Measurements from ENCODE around the gene HECW1.
A peak's percentile ranks its signal among the peaks of the same experiment; 100 is the strongest.
"Not testable (repeated sequence)": the region's sequence is repeated elsewhere in the genome, so short reads cannot be mapped to it uniquely, and the experiment has no call there.

The HECW1 gene

DNA sequence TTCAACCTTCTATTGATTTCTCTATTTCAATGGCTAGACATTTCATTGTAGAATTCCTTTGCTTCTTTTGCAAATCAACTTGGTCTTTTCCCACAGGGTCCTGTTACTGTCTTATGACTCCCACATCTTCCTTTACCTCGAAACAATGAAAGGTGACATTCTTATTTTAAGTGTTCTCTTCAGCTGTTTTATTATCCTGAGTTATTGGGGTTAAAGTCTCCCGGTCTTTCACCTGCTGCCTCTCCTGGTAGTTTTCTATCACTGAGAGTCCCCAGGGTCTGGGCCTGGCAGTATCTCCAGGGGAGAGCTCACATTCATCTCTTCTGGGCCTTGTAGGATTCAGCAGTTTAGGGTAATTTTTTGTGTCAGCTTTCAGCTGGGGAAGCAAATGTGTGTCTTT lies 95.8 kb downstream of the HECW1 start:
- no peak for DNase-seq (ENCODE audit: low spot score)

DNA sequence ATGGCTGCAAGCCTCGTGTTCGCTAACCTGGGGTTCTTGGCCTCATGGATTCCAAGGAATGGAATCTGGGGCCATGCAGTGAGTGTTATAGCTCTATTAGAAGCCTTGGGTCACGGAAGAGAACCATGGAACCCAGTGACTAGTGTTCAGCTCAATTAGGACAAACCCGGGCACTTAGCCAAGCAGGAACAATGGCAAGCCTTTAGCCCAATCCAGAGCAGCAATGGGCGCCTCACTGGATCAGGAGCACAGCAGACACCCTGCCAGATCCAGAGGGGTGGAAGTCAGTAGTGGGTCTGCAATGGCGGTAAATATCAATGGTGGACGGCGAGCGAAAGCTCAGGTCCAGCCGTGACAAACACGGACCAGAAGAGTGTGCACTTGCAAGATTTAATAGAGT lies 98.1 kb downstream of the HECW1 start:
- not testable (repeated sequence) for DNase-seq (ENCODE audit: low spot score)

DNA sequence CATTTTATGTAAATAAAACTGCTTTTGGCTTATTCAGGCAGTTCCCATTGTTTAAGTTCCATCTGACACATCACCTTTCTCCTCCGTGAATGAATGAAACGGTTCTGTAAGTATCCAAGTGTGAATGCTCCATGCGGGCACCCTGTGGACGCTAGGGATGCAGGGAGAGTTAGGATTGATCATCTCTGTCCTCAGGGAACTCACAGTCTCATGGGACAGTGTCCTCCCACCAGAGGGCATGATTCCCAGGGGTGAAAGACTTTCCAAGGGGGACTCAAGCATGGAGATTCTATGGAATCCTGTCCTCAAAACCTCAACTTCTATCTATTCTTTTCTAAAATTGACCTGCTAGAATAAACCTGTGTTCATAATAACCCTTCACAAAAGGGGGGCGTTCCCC lies 98.8 kb downstream of the HECW1 start:
- DNase-seq (ENCODE audit: low spot score) = no peak

DNA sequence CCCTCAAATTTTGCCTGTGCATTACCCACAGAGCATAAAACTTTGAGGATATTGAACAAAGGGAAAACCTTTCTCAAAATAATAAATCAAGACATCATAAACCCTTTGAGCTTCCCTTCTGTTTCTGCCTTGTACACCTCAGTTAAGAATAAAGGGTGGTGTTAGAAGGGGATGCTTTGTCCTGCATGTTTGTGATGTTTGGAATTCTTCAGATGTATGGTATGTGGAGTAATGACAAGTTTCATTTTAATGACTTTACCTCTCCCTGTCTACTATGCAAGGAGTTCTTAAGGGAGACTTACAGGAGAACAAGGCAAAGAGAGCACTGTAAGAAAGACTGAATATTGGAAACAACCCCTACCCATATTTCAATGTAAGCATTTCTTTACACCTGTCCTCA lies 99.2 kb downstream of the HECW1 start:
- DNase-seq (ENCODE audit: low spot score) = no peak

DNA sequence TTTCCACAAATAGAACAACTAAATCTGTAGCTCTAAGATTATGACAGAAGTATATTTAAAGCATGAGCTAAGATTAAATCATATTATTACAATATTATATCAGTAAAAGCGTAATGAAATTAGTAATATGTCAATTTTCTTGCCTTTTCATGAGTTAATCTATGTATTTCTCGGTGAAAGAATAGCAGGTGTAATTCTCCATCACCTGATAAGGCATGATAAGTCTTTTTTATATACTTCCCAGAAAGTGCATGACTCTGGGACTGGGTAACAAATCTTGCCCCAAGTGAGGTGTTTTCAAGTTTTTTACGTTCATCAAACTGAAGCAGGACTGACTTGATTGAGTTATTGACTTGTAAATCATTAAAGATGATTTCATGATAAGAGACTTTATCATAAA lies 100.5 kb downstream of the HECW1 start:
- DNase-seq (ENCODE audit: low spot score) = no peak

DNA sequence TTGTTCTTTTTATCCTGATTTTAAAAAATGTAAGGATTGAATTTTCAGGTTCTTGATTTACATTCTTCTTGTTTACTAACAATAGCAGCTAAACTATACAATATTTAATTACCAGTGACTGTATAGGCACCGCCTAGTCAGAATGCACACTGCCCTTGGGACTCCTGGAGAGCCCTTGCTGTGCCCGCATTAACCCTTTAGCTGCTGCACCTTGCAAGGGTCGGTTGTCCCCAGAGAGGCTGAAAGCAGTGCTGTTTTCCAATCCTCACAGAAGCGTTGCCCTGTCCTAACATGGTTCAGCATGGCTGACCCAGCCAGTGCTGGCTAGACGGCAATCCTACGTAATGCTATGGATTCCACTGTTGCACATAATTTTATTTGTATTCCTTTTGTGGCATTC lies 102.6 kb downstream of the HECW1 start:
- no peak for DNase-seq (ENCODE audit: low spot score)

DNA sequence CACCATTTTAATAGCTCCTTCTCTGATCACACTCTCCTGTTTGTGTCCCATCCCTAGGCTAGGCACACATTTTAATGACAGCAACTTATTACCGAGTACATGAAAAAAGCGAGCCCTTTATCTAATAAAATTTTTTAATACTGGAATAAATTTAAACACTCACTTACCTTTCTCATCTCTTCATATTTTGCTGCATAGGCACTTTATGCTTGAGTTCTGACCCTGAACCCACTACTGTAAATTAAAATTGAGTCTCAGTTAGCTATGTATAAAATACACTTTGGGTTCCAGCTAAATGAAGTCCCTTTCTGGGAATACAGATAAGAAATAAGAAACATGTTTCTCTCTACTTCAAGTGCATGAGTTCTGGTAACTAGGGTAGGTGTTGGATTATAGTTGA lies 104.6 kb downstream of the HECW1 start:
- no peak for DNase-seq (ENCODE audit: low spot score)

DNA sequence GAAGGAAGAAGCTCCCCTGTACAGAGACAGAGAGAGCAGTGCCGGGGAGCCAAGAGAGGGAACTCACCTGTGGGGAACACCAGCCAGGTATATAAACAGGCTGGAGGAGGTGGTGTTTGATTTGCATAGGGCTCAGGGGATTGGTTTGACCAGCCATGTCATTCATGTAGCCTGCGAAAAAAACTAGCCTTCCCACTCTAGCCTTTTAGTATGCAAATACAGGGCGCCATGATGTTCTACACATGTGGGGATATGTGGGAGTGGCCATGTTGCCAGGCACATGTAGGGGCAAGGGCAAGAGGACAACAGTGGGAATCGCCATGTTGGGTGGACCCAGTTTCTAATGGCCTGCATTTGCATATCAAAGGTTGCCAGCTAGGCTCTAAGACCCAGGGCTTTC lies 106.5 kb downstream of the HECW1 start:
- DNase-seq (ENCODE audit: low spot score) = not testable (repeated sequence)

DNA sequence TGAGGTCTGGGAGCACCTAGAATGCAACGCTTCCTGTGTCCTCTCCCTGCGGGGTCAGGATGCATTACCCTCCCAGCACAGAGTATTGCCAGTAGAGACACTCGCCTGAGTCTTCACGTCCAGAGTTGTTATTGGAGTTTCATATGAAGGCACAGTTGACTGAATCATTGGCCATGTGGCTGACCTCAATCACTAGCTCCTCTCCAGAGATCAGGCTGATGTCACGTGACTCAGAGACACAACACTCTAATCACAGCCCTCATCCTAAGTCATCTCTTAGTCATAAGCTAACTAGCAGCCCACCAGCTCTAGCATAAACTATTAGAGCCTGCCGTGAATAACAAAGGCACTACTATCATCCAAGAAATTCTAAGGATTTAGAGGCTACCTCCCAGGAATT lies 107.8 kb downstream of the HECW1 start:
- DNase-seq (ENCODE audit: low spot score) = peak; percentile 73

DNA sequence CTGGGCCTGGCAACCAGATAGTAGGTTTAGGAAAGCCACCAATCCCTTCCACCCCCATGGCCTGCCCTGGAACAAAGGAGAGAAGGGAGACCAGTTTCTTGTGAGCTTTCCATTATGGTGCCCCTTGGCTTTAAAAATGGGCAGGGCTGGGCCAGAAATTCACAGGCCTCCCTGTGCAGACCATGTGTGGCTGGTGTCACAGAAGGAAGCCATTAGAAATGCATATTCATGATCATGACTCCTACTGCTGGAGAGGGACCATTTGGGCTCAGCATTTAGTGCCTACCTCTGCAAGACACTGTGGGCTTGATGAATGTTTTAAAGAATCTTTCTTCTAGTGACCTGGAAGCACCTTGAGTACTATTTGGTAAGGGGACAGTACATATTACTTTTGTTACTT lies 108.3 kb downstream of the HECW1 start:
- no peak for DNase-seq (ENCODE audit: low spot score)

DNA sequence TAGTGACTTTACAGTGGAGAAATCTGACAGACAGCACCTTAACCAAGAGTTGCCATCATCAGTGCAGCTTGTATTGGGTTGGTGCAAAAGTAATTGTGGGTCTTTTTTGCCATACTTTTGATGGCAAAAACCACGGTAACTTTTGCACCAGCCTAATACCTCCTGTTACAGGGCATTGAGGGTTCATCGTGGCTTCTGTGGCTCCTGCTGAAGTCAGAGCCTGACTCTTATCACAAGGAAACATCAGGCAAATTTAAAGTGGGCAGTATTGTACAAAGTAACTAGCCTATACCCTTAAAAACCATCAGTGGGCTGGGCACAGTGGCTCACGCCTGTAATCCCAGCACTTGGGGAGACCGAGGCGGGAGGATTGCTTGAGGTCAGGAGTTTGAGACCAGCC lies 117.4 kb downstream of the HECW1 start:
- DNase-seq (ENCODE audit: low spot score) = no peak

DNA sequence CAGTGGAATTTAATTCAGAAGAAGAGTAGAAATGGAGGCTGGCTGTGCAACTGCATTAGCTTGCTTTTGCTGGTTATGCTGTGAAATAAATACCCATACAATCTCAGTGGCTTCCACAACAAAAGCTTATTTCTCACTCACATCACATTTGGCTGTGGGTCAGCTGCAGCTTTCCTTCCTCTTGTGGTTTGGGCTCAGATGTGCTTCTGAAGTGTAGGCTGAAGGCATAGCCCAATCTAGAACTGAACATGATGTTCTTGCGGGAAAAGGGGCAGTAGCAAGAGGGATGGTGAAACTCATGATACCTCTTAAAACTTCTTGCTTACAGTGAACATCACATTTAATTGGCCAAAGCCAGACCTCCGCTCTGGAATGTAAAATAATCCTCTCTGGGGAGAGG lies 119.9 kb downstream of the HECW1 start:
- DNase-seq (ENCODE audit: low spot score) = no peak

DNA sequence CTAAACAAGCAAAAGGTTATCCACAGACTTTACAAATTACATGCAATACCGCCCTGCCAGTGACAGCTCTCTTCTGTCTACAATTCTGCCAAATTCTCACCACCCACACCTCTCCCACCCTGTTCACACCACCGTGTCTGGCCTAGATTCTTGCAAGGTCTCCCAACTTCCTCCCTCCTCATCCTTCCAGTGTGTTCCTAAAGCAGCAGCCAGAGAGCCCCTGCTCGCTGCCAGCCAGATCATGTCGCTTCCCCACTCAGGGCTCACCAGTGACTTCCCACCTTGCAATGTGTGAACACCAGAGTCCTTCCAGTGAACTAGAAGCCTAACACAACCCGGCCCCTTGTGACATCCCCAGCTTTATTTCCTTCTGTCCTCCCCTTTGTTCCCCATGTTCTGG lies 121.6 kb downstream of the HECW1 start:
- no peak for DNase-seq (ENCODE audit: low spot score)

DNA sequence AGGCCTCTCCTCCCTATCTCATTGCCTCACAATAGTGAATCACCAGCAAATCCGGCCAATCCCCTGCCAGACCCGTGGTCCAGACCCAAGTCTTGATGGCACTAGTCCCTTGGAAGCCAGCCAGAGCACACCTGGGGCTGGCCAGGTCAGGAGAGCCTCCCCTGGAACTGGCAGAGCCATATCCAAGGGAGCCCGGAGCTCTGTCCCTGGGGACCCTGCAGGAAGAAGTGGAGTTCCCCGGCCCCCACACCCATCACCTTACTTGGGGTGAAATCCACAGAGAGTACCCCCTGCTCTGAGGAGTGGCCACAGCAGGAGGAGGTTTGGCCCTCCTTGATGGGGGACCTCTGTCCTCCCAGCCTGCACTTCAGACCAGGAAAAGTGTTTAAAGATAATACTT lies 122.5 kb downstream of the HECW1 start:
- DNase-seq (ENCODE audit: low spot score) = no peak

DNA sequence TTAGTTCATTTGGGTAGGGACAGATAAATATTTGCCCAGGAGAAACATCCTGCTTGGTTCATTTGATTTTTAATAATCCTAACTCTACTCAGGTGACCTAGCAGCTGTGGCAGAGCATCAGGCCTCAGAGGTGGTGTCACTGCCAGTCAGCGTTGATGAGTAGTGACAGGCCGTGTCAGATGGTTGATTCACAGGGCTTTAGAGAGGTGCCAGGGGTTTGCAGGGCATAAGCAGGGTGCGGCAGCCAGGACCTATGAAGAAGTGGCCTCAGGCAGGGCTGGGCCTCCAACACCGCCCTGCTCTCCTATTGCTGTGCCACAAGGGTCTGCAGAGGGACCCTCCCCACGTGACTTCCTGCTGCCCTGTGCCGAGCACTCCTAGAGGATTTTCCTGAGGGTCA lies 128.1 kb downstream of the HECW1 start:
- no peak for DNase-seq (ENCODE audit: low spot score)

DNA sequence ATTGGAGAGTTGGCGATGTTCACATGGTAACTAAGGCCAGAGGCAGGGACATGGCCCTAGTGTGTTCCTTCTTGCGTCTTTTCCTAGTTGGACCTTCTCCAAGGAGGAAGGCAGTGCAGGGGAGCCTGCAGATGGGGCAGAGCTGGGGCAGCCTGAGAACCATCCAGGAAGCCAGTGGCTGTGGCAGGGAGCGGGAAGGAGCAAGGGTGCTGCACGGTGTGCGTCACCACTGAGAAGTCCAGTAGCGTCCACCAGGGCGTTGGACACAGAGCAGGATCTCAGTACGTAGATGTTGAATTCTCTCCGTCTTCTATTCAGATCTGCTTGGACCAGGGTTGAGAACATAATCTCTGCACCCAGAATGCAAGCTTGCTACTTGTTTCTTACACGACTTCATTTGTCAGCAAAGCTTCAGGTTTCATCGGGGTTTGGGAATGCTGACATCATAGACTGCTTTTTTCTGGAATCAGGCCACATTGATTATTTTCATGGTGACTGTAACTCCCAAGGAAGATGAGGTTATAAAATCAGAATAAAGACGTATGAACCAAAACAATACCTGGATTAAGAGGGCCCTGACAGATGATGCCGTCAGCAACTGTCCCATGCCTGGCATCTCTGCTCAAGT lies 130.3 kb downstream of the HECW1 start:
- no peak for DNase-seq (ENCODE audit: low spot score)

DNA sequence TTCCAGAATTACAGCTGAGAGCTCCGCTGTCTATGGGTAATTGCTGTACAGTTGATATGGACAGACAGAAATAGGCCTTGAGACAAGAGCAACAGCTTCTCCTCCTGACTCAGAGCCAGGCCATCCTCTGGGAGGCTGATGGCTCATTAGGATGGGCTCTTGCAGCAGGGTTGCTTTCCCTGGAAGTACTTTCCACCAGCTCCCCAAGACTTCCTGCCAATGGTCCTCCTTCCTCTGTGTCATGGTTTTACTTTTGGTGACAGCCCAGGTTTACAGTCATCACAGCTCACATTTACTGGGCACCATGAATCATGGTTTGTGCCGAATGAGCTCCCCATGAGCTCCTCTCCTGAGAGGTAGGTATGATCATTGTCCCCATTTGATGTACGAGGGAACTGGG lies 131.8 kb downstream of the HECW1 start:
- DNase-seq (ENCODE audit: low spot score) = peak; percentile 17

DNA sequence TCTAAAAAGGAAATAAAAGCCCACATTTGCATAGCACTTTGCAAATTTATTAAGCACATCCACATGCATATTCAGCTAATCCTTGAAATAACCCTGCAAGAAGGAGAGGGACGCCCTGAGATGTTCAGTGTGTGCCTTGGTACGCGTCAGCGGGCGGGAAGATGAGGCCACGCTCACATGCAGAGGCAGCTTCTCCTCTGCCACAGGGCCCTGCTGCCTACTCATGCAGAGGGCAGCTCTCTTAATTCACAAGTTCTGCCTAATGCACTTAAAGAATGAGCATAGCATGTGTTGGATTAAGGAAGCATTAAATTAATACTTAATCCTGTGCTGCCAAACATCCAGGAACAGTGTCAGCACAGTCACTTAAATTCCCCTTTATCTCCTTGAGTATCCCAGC lies 132.3 kb downstream of the HECW1 start:
- no peak for DNase-seq (ENCODE audit: low spot score)

DNA sequence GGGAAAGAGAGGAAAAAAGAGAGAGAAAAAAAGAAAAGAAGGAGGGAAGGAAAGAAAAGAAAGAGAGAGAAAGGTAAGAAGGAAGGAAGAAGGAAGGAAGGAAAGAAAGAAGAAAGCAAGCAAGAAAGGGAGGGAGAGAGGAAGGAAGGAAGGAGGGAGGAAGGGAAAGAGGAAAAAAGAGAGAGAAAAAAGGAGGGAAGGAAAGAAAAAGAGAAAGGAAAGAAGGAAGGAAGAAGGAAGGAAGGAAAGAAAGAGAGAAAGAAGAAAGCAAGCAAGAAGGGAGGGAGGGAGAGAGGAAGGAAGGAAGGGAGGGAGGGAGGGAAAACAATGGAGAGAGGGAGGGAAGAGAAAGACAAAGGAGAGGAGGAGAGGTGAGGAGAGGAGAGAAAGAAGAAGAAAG lies 135.3 kb downstream of the HECW1 start:
- DNase-seq (ENCODE audit: low spot score) = no peak

DNA sequence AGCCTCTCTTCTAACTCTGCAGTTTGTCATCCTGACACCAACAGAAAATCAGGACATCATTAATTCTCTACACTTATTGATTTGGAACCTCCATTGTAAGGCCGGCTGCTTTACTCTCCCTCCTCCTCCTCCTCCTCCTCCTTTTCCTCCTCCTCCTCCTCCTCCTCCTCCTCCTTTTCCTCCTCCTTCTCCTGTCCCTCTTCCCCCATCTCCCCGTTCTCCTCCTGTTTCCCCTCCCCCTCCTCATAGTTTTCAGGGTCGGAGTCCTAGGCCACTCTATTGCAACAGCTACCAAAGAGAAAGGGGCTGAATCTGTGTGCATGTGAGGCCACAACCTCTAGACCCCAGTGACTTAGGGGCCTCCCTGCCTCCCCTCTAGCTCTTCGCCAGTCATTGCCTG lies 136.1 kb downstream of the HECW1 start:
- DNase-seq (ENCODE audit: low spot score) = no peak

DNA sequence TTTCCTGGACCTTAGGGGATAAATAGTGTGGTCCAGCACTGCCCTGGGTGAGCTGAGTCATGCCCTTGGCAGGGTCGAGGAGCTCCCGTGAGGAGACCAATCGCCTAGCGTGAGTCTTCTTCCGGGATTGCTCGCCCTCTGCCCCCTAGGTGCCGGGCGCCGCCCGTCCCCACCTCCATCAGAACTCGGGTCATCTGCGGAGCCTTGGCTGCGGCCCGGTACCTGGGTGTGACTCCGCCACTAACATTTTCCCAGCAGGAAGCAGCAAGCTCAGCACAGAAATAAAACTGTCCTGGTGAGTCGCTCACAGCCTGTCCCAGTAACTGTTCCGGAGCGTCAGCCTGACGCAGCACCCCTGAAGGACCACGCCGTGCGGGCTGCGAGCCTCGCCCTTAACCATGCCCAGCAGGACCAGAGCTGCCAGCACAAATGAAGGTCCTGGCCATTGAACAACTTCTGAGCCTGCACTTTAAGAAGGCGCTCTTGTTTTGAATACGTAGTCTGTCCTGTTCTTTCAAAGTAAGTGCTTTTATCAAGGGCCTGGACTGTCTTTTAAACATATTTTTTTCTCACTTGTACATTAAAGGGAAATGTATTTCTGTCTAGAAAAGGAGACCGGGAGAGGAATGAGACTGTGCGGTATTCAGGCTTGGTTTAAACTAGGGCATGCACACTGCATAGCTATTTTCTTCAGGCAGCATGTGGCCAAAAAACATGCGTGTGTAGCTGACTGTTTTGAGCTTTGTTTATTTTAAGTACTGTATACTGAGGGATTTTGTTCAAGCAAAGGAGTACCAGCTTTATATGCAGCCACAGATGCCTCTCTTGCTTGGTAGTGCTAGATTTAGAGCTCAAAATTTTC lies 136.7 kb downstream of the HECW1 start:
- peak; percentile 90 for DNase-seq (ENCODE audit: low spot score)

DNA sequence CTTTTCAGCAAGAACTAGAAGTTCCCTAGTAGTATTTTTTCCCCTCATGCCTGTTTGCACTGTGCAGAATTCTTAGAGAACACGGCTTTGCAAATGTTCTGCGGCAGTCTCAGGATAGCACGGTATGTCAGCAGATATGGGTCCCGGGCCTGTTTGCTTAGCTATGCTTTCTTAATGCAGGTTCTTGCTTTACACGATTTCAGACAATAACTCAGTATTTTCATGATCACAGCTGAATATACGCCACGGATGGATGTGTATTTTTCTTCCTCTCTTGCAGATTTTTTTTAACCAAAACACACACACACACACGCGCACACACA lies 137.3 kb downstream of the HECW1 start:
- DNase-seq (ENCODE audit: low spot score) = no peak

DNA sequence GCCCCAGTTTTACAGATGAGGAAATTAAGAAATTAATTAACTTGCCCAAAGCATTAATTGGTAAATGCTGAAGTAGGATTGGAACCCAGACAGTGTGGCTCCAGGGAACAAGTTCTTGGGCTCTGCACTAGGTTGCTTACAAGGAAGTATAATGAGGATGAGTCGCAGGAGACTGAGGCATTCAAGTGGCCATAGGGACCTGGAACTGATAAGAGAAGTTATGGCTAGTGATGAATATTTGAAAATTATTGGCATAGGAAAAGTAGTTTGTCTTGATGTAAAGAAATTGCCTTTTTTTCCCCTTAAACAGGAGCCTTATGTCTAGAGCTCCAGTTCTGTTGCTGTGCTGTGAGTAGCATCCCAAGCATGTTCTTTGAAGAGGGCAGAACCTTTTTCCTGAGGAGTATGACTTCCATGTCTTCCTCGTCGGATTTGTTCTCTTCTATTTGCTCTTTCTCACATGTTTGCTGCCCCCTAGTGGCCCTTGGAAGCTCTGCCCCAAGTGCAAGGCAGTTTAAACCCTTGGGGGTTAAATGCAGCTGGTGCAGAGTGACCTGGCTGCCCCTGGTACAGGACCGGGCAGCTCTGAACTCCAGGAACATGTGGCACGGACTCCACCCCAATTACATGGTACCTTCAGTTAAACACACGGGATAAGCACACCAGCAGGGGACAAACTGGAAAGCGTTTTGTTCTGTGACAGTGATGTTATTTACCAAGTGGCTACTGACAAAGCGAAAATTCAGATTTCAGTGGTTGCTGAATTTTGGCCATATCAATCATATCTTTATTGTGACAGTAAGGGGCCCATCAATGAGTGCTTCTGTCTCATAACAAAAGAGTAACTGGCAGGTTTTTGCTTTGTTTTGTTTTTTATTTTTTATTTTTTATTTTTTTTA lies 148.8 kb downstream of the HECW1 start:
- peak; percentile 65 for DNase-seq (ENCODE audit: low spot score)
